ENCODE data around the gene THRSP.

- TF ChIP-seq CTCF (IDR thresholded peaks at IDR 0.05) (no peak), EZH2 (IDR thresholded peaks at IDR 0.05; ENCODE audit: borderline replicate concordance, insufficient read depth, low read depth, low read length, poor library complexity, severe bottlenecking) (no peak)
These were observed 24.9 kb upstream of the THRSP start for GRCh38 chr11:78038697-78039313.
